ENCODE measurements around the gene FGFRL1. TPM values are rescaled to one million over a fixed set of nuclear protein-coding genes. Genes with fewer than 3 reads are reported as not detected.

The FGFRL1 gene
- polyA plus RNA-seq, 10 donors = 76.7 to 265 (median 214) TPM

- DNase-seq = peak in 2 of 3 donors; percentile 40 to 69
These were observed 24.1 kb downstream of the FGFRL1 start for GRCh38 chr4:1035510-1035909.

GRCh38 chr4:1036095-1036494 is 24.7 kb downstream of the FGFRL1 start:
- DNase-seq = no peak

- DNase-seq = no peak
These were observed 25.8 kb downstream of the FGFRL1 start for GRCh38 chr4:1036976-1037810.

GRCh38 chr4:1038948-1039492 is 27.6 kb downstream of the FGFRL1 start:
- peak in 1 of 3 donors; percentile 75 for DNase-seq

- DNase-seq = peak in 2 of 3 donors; percentile 73 to 86
These were observed 28.3 kb downstream of the FGFRL1 start for GRCh38 chr4:1039493-1040343.

GRCh38 chr4:1040344-1041146 is 29.1 kb downstream of the FGFRL1 start:
- DNase-seq = no peak

GRCh38 chr4:1041147-1041935 is 29.9 kb downstream of the FGFRL1 start:
- DNase-seq = peak in 2 of 3 donors; percentile 65 to 83

GRCh38 chr4:1041936-1042330 is 30.5 kb downstream of the FGFRL1 start:
- no peak for DNase-seq

GRCh38 chr4:1042352-1043055 is 31.1 kb downstream of the FGFRL1 start:
- no peak for DNase-seq

- no peak for DNase-seq
These were observed 31.7 kb downstream of the FGFRL1 start for GRCh38 chr4:1043162-1043561.

- peak; percentile 84 to 96 (median 91) for DNase-seq
These were observed 32.4 kb downstream of the FGFRL1 start for GRCh38 chr4:1043651-1044468.

- peak in 1 of 3 donors; percentile 42 for DNase-seq
These were observed 33.2 kb downstream of the FGFRL1 start for GRCh38 chr4:1044469-1045192.

- peak in 1 of 3 donors; percentile 7 for DNase-seq
These were observed 33.8 kb downstream of the FGFRL1 start for GRCh38 chr4:1045193-1045594.

GRCh38 chr4:1045595-1046201 is 34.3 kb downstream of the FGFRL1 start:
- no peak for DNase-seq

GRCh38 chr4:1046581-1047011 is 35.2 kb downstream of the FGFRL1 start:
- DNase-seq = peak; percentile 61 to 93 (median 84)

- DNase-seq = peak in 1 of 3 donors; percentile 20
These were observed 35.9 kb downstream of the FGFRL1 start for GRCh38 chr4:1047106-1047975.
